Measurements from ENCODE around the gene SEC11A. TPM values are rescaled to one million over a fixed set of nuclear protein-coding genes. Genes with fewer than 3 reads are reported as not detected.

SEC11A gene
- total and polyA plus RNA-seq, 2 donors (not counting 1 experiment from before 2014, with no cell fraction given) = 23.1 to 78.0 TPM

DNA sequence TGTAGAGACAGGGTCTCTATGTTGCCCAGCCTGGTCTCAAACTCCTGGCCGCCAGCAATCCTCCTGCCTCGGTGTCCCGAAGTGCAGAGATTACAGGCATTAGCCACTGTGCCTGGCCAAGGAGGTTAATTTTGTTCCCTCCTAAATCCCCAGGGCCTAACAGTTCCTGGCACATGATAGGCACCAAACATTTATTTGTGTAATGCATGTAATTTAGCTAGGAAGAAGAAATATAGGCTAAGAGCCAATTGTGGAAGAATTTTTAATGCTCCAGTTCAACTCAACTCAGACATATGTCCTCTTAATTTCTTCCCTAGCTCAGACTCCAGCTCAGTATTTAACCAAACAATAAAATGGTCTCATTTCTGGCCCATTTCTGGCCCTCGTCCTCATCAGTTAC lies 24.8 kb upstream of the SEC11A start:
- 98% methylated on average over 4 of the region's 4 CpGs for WGBS (ENCODE audit: insufficient coverage)
- Histone ChIP-seq H3K79me2 (ENCODE audit: control insufficient read depth, insufficient read depth, low read length) (peaks cover 34% of the 10 kb centered on the region), H3K36me3 (replicated peaks in 1 of 2; ENCODE audit: control extremely low read depth in 1 of 2, control insufficient read depth in 1 of 2, extremely low read depth in 1 of 2, insufficient read depth in 2 of 2, low read length in 1 of 2) (peaks cover 0 to 3% of the 10 kb centered on the region in 2 experiments), H3K9me3 (ENCODE audit: control extremely low read depth in 1 of 3, control insufficient read depth in 2 of 3, insufficient read depth in 1 of 3, low read length in 2 of 3) (no peaks in the 10 kb centered on the region), H3K4me2 (replicated peaks; ENCODE audit: low read depth, low read length, poor library complexity, severe bottlenecking) (no peak overlapping the region), H3K27ac (ENCODE audit: low read length in 2 of 2) (no peak overlapping the region), H3K4me1 (ENCODE audit: control insufficient read depth in 2 of 2, insufficient read depth in 2 of 2, low read length in 2 of 2) (peaks cover 18 to 25% of the 10 kb centered on the region in 2 donors), H3K9ac (ENCODE audit: low read length) (no peak overlapping the region), H3K4me3 (ENCODE audit: control extremely low read depth in 1 of 5, extremely low read depth in 1 of 5, insufficient read depth in 1 of 5, low read depth in 2 of 5, low read length in 4 of 5) (no peak overlapping the region), H3K27me3 (replicated peaks in 1 of 4; ENCODE audit: control extremely low read depth in 1 of 4, control insufficient read depth in 3 of 4, insufficient read depth in 4 of 4, low read length in 3 of 4) (no peaks in the 10 kb centered on the region), H4K20me1 (ENCODE audit: control insufficient read depth, insufficient read depth, low read length, poor library complexity, severe bottlenecking) (no peaks in the 10 kb centered on the region), H2AFZ (ENCODE audit: insufficient read depth, low read depth, low read length, poor library complexity, severe bottlenecking) (no peak overlapping the region)
- Mint-ChIP-seq H3K27ac (no peak overlapping the region), H3K9me3 (ENCODE audit: insufficient read depth) (no peaks in the 10 kb centered on the region), H3K27me3 (no peaks in the 10 kb centered on the region), H3K4me1 (peaks cover 23% of the 10 kb centered on the region), H3K4me3 (no peak overlapping the region)
- DNase-seq (no peak), ATAC-seq (ENCODE audit: low read depth) (no peak)
- ChIA-PET CTCF (no interaction called here), POLR2A (no interaction called here)
- no peak for TF ChIP-seq EZH2 (IDR thresholded peaks at IDR 0.05; ENCODE audit: borderline replicate concordance, insufficient read depth, low read depth, low read length, poor library complexity, severe bottlenecking)
- TF ChIP-seq, protein P1, sequence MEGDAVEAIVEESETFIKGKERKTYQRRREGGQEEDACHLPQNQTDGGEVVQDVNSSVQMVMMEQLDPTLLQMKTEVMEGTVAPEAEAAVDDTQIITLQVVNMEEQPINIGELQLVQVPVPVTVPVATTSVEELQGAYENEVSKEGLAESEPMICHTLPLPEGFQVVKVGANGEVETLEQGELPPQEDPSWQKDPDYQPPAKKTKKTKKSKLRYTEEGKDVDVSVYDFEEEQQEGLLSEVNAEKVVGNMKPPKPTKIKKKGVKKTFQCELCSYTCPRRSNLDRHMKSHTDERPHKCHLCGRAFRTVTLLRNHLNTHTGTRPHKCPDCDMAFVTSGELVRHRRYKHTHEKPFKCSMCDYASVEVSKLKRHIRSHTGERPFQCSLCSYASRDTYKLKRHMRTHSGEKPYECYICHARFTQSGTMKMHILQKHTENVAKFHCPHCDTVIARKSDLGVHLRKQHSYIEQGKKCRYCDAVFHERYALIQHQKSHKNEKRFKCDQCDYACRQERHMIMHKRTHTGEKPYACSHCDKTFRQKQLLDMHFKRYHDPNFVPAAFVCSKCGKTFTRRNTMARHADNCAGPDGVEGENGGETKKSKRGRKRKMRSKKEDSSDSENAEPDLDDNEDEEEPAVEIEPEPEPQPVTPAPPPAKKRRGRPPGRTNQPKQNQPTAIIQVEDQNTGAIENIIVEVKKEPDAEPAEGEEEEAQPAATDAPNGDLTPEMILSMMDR (IDR thresholded peaks at IDR 0.05) = no peak
- intact Hi-C loops (cut with micrococcal nuclease) = no loop called here

DNA sequence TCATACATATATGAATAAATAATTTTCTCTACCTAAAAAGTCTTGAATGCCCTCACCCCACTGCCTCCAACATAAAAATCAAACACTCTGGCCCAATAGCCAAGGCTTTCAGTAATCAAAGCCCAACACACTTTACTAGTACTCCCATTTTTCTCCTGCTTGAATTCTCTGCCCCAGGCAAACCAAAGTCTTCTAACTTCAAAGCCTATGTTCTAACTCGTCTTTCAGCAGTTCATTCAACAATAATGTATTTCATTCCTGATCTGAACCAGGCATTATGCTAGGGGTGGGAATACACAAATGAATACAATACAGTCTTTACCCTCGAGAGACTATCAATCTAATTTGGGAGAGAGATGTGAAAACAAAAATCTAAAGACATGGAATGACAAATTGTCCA lies 21.1 kb upstream of the SEC11A start:
- Histone ChIP-seq H3K9ac (ENCODE audit: low read length) (no peak overlapping the region), H3K4me1 (ENCODE audit: control insufficient read depth in 2 of 2, insufficient read depth in 2 of 2, low read length in 2 of 2) (peaks cover 35 to 44% of the 10 kb centered on the region in 2 donors), H3K36me3 (replicated peaks in 1 of 2; ENCODE audit: control extremely low read depth in 1 of 2, control insufficient read depth in 1 of 2, extremely low read depth in 1 of 2, insufficient read depth in 2 of 2, low read length in 1 of 2) (no peaks in the 10 kb centered on the region), H3K4me3 (ENCODE audit: control extremely low read depth in 1 of 5, extremely low read depth in 1 of 5, insufficient read depth in 1 of 5, low read depth in 2 of 5, low read length in 4 of 5) (no peak overlapping the region), H3K9me3 (ENCODE audit: control extremely low read depth in 1 of 3, control insufficient read depth in 2 of 3, insufficient read depth in 1 of 3, low read length in 2 of 3) (no peaks in the 10 kb centered on the region), H3K79me2 (ENCODE audit: control insufficient read depth, insufficient read depth, low read length) (peaks cover 16% of the 10 kb centered on the region), H2AFZ (ENCODE audit: insufficient read depth, low read depth, low read length, poor library complexity, severe bottlenecking) (no peak overlapping the region), H3K4me2 (replicated peaks; ENCODE audit: low read depth, low read length, poor library complexity, severe bottlenecking) (no peak overlapping the region), H3K27ac (ENCODE audit: low read length in 2 of 2) (no peak overlapping the region), H4K20me1 (ENCODE audit: control insufficient read depth, insufficient read depth, low read length, poor library complexity, severe bottlenecking) (no peaks in the 10 kb centered on the region), H3K27me3 (replicated peaks in 1 of 4; ENCODE audit: control extremely low read depth in 1 of 4, control insufficient read depth in 3 of 4, insufficient read depth in 4 of 4, low read length in 3 of 4) (no peaks in the 10 kb centered on the region)
- no CpG with 5 or more reads among the region's 2 CpGs for WGBS (ENCODE audit: insufficient coverage)
- no peak for DNase-seq
- Mint-ChIP-seq H3K27me3 (no peaks in the 10 kb centered on the region), H3K4me1 (peaks cover 34% of the 10 kb centered on the region), H3K27ac (peak overlapping the region; percentile 3), H3K4me3 (no peak overlapping the region), H3K9me3 (ENCODE audit: insufficient read depth) (no peaks in the 10 kb centered on the region)
- POLR2A ChIA-PET = interaction anchor here (3.9 to 4.7 kb wide), 2 partner anchors 10 to 21 kb away, joined by 28 to 48 read pairs; partner anchors contain the start of gene SEC11A
- TF ChIP-seq EZH2 (IDR thresholded peaks at IDR 0.05; ENCODE audit: borderline replicate concordance, insufficient read depth, low read depth, low read length, poor library complexity, severe bottlenecking) = no peak
- TF ChIP-seq, protein P1 (IDR thresholded peaks at IDR 0.05) = no peak
- intact Hi-C loops (cut with micrococcal nuclease) = no loop called here
- CTCF ChIA-PET = interaction anchor here (3.3 to 4.0 kb wide), 3 partner anchors 10 to 17 kb away, joined by 19 to 21 read pairs (median 21); no protein-coding TSS in a partner anchor
- ATAC-seq (ENCODE audit: low read depth) = no peak
